Measurements from ENCODE around the gene KYNU.
"Not testable (repeated sequence)": the region's sequence is repeated elsewhere in the genome, so short reads cannot be mapped to it uniquely, and the experiment has no call there.

Gene KYNU

GRCh38 chr2:142872882-142873724 is 4.4 kb upstream of the KYNU start:
- DNase-seq, result peak; percentile 92

- peak; percentile 7 for DNase-seq
These were observed 3.6 kb upstream of the KYNU start for GRCh38 chr2:142873831-142874287.

DNA sequence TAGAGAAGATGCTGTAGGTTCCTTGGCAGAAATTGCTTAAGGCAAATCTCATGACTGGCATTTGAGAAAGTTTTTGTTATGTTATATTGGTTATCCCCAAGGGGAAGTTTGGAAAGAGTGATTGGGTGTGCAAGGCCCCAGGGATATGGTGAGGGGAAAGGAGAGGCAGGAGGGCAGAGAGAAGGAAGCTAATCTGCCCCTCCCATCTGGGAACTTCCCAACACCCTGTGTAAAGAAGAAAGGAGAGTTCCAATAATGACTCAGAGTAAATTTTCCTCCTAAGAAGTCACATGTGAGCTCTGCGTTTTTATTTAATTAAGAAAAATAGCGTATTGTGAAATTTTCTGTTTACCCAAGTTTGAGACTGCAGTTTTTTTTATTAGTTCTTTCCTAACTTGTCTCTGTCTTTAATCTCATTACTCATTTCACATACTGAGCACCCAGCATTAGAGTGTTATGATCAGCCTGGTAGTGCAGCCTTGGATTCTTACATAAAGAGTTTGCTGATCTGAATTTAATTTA is 3.1 kb upstream of the KYNU start:
- DNase-seq, result peak; percentile 91

DNA sequence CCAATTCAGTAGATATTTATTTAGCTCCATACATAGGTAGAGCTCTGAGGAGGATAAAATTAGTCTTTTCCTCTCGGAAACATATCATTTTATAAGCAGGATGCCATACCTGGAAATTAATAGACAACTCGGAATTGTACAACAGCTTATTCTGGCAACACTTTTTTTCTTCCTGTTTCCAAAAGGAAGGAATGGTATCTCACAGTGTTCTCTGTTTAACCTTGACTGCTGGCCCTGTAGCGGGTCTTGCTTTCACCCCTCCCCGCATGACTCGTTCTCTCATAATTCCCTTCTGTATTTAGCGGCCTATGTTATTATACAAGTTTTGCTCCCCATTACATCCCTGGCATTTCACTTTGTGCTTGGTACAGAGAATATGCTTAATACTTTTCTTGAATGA is 2.5 kb upstream of the KYNU start:
- no peak for DNase-seq

DNA sequence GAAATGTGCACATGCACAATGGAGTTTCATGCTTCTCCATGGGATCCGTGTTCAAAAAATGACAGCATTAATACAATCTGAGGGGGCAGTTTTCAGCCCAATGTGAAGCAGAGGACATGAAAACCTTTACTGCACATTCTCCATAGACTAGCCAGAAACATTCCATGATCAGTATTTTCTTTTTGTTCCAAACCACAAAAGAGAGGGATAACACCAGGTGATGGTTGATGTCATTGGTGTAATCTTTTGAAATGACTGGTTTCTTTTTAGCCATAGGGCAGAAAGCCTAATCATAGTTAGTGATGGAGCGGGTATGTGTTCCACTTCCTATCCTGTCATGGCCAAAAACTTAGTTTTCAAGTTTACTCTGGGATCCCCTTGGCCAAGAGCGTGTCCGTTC is 1.8 kb upstream of the KYNU start:
- no peak for DNase-seq

DNA sequence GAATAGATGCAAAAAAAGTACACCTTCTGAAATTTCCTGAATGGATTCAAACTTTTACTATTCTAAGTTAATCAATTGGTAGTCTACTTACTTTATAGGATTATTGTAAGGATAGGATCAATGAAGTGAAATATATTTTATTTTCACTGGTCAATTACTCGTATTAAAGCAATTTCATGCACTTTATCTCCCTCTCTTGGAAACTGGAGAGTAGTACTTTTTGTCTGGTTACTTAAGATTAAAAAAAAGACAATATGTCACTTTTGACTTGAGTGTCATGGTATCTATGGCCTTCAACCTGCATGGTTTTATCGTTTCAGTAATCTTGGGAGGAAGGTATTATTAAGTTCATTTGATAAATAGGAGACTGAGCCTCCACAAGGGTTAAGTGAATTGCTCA is 1.0 kb upstream of the KYNU start:
- DNase-seq, result peak; percentile 24

DNA sequence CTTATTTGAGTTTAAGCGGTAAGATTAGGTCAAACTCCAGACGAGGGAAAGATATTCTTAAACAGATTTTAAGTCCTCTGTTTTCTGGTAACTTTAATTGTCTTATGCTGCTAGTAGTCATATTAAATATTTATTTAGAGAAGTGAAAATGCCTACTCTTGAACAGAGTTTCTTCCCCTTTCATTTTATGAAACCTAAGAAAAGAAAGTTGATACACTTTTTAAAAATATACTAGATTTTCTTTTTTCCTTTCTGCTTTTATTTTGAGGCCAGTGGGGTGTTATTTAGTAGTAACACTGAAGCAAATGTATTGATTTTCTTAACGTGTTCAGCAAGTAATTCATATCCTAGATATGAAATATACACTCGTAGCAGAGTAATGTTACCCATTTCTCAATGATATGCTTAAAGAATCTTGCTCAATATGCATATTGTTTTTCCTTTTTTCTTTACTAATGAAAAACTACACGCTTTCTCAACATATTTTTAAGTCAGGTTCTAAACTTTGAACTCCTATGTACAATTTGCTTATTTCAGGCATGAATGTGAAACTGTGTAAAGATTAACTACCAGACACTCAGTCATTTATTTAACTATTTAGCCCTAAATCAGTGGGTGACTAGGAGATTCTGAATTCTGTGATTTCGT is 691 bp downstream of the KYNU start:
- DNase-seq, result no peak

- DNase-seq, result no peak
These were observed 1.7 kb downstream of the KYNU start for GRCh38 chr2:142879151-142879550.

- DNase-seq, result peak; percentile 70
These were observed 2.8 kb downstream of the KYNU start for GRCh38 chr2:142880279-142880678.

DNA sequence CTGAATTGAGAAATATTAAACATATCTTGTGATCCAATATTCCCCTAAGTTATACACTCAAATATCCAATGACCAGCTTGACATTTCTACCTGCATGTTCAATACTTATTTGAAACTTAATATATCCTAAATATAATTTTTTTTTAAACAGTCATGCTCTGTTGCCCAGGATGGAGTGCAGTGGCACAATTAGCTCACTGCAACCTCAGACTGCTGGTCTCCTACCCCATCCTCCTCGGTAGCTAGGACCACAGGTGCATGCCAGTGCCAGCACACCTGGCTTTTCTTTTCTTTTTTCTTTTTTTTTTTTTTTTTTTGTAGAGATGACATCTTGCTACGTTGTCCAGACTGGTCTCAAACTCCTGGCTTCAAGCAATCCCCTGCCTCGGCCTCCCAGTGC is 4.2 kb downstream of the KYNU start:
- DNase-seq, result no peak

GRCh38 chr2:142882500-142882899 is 5.0 kb downstream of the KYNU start:
- not testable (repeated sequence) for DNase-seq

DNA sequence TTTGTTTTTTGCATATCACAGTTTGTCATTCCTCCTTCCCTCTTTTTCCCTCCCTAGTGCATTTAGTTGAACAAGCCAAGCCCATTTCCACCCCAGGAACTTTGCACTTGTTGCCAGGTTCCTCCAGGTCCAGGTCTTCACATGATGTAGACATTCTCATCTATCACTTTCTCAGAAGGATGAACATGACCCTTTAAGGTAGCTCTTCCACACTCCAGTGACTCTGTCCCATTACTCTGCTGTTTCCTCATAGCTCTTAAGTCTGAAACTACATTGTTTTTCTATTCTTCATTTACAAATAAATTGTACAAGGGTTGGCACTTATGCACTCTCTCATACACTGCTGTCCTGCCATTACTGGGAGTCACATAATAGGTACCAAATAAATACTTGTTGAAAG is 6.1 kb downstream of the KYNU start:
- no peak for DNase-seq

GRCh38 chr2:142885543-142885942 is 8.1 kb downstream of the KYNU start:
- no peak for DNase-seq

GRCh38 chr2:142892715-142893114 is 15.3 kb downstream of the KYNU start:
- no peak for DNase-seq

- DNase-seq, result no peak
These were observed 15.8 kb downstream of the KYNU start for GRCh38 chr2:142893241-142893640.

GRCh38 chr2:142897807-142898206 is 20.3 kb downstream of the KYNU start:
- DNase-seq, result no peak

- DNase-seq, result not testable (repeated sequence)
These were observed 22.9 kb downstream of the KYNU start for GRCh38 chr2:142900327-142900726.

- DNase-seq, result no peak
These were observed 24.3 kb downstream of the KYNU start for GRCh38 chr2:142901780-142902179.

- DNase-seq, result not testable (repeated sequence)
These were observed 26.3 kb downstream of the KYNU start for GRCh38 chr2:142903726-142904125.

DNA sequence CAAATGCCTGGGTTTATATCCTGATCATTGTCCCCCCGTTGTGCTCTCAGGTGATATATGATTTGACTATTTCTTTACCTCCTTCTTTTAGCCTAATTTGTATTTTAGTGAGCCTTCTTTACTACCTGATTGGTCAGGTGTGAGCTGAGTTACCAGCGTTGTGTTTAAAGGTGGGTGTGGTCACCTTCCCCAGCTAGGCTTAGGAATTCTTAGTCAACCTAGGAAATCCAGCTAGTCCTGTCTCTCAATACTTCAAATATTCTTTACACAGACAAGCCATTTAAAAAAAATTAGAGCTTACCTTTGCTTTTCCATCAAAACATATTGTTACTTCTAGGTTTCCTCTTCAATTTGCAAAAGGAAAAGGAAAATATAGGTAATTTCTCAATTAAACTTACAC is 30.2 kb downstream of the KYNU start:
- DNase-seq, result no peak

- no peak for DNase-seq
These were observed 37.2 kb downstream of the KYNU start for GRCh38 chr2:142914507-142915313.

- no peak for DNase-seq
These were observed 38.0 kb downstream of the KYNU start for GRCh38 chr2:142915502-142915901.

DNA sequence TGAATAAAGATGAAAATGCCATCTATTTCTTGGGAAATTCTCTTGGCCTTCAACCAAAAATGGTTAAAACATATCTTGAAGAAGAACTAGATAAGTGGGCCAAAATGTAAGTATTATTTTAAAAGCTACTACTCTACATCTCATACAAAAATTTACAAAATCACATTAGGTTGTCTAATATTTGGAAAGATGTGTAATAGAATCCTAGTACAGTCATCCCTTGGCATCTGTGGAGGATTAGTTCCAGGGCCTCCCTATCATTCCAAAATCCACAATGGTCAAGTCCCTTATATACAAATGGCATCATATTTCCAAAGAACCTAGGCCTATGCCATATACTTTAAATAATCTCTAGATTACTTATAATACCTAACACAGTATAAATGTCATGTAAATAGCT is 41.2 kb downstream of the KYNU start:
- DNase-seq, result peak; percentile 34
